GM18498 (cell line): ENCODE data around the gene SGMS1.
"Not testable (repeated sequence)": the region's sequence is repeated elsewhere in the genome, so short reads cannot be mapped to it uniquely, and the experiment has no call there.

Source experiments
- ATAC-seq: cut with Tn5 transposase; IDR thresholded peaks from one replicate; pipeline ENCODE4 v1.9.1; 2021; ENCODE audit warnings: mild to moderate bottlenecking, moderate library complexity; ENCODE audit not compliant: unreplicated experiment

Gene SGMS1

GRCh38 chr10:50561816-50562215 is 61.9 kb downstream of the SGMS1 start:
- no peak for ATAC-seq

GRCh38 chr10:50561266-50561665 is 62.5 kb downstream of the SGMS1 start:
- no peak for ATAC-seq

GRCh38 chr10:50560370-50560769 is 63.4 kb downstream of the SGMS1 start:
- no peak for ATAC-seq

GRCh38 chr10:50558371-50558770 is 65.4 kb downstream of the SGMS1 start:
- no peak for ATAC-seq

GRCh38 chr10:50557130-50557682 is 66.5 kb downstream of the SGMS1 start:
- no peak for ATAC-seq

- no peak for ATAC-seq
Observed at GRCh38 chr10:50556237-50557120, 67.3 kb downstream of the SGMS1 start.

GRCh38 chr10:50554995-50555568 is 68.7 kb downstream of the SGMS1 start:
- ATAC-seq = no peak

GRCh38 chr10:50554376-50554994 is 69.3 kb downstream of the SGMS1 start:
- no peak for ATAC-seq

GRCh38 chr10:50552771-50553535 is 70.8 kb downstream of the SGMS1 start:
- peak; percentile 66 for ATAC-seq

GRCh38 chr10:50552308-50552707 is 71.4 kb downstream of the SGMS1 start:
- ATAC-seq = no peak

GRCh38 chr10:50551894-50552293 is 71.9 kb downstream of the SGMS1 start:
- ATAC-seq = no peak

GRCh38 chr10:50550291-50550839 is 73.4 kb downstream of the SGMS1 start:
- no peak for ATAC-seq

- ATAC-seq = not testable (repeated sequence)
Observed at GRCh38 chr10:50549186-50549585, 74.6 kb downstream of the SGMS1 start.

GRCh38 chr10:50548481-50548880 is 75.3 kb downstream of the SGMS1 start:
- ATAC-seq = not testable (repeated sequence)

GRCh38 chr10:50546287-50546686 is 77.5 kb downstream of the SGMS1 start:
- not testable (repeated sequence) for ATAC-seq

- no peak for ATAC-seq
Observed at GRCh38 chr10:50545846-50546245, 77.9 kb downstream of the SGMS1 start.

- no peak for ATAC-seq
Observed at GRCh38 chr10:50544857-50545429, 78.8 kb downstream of the SGMS1 start.

- ATAC-seq = no peak
Observed at GRCh38 chr10:50544095-50544856, 79.5 kb downstream of the SGMS1 start.

- no peak for ATAC-seq
Observed at GRCh38 chr10:50542871-50543270, 80.9 kb downstream of the SGMS1 start.
